Measurements from ENCODE around the gene CCDC85A.

Gene CCDC85A

GRCh38 chr2:56372071-56372656 is 188.4 kb downstream of the CCDC85A start:
- no peak for TF ChIP-seq ISL1 (CRISPR knock-in tag; IDR thresholded peaks at IDR 0.05)
- no peak for TF ChIP-seq CREB5 (CRISPR knock-in tag; IDR thresholded peaks at IDR 0.05; ENCODE audit: low read depth)
- TF ChIP-seq OSR1 (CRISPR knock-in tag; IDR thresholded peaks at IDR 0.05) = no peak
- TF ChIP-seq POU6F1 (CRISPR knock-in tag; IDR thresholded peaks at IDR 0.05; ENCODE audit: borderline replicate concordance, low read depth) = no peak

GRCh38 chr2:56375251-56375650 is 191.5 kb downstream of the CCDC85A start:
- TF ChIP-seq RARB (CRISPR knock-in tag; IDR thresholded peaks at IDR 0.05) = no peak
- no peak for TF ChIP-seq SNAI2 (CRISPR knock-in tag; IDR thresholded peaks at IDR 0.05)
- no peak for TF ChIP-seq PATZ1 (CRISPR knock-in tag; IDR thresholded peaks at IDR 0.05; ENCODE audit: borderline replicate concordance)
- TF ChIP-seq ARNTL (CRISPR knock-in tag; IDR thresholded peaks at IDR 0.05; ENCODE audit: borderline replicate concordance, low read depth) = no peak
- TF ChIP-seq TSHZ2 (CRISPR knock-in tag; IDR thresholded peaks at IDR 0.05) = no peak
- TF ChIP-seq POU6F1 (CRISPR knock-in tag; IDR thresholded peaks at IDR 0.05; ENCODE audit: borderline replicate concordance, low read depth) = no peak
- TF ChIP-seq ZFP3 (CRISPR knock-in tag; IDR thresholded peaks at IDR 0.05) = no peak
- no peak for ATAC-seq

More at GRCh38 chr2:56372071-56372656, 188.4 kb downstream of the CCDC85A start:
- ATAC-seq = peak; percentile 59

GRCh38 chr2:56376699-56377665 is 193.2 kb downstream of the CCDC85A start:
- no peak for TF ChIP-seq ZNF70 (CRISPR knock-in tag; IDR thresholded peaks at IDR 0.05)
- TF ChIP-seq CREB5 (CRISPR knock-in tag; IDR thresholded peaks at IDR 0.05; ENCODE audit: low read depth) = no peak
- TF ChIP-seq TSHZ2 (CRISPR knock-in tag; IDR thresholded peaks at IDR 0.05) = no peak
- TF ChIP-seq GLIS3 (CRISPR knock-in tag; IDR thresholded peaks at IDR 0.05) = no peak
- no peak for TF ChIP-seq RARB (CRISPR knock-in tag; IDR thresholded peaks at IDR 0.05)
- peak; percentile 77 for ATAC-seq

Measured in SK-N-SH treated with all-trans-retinoic acid at 6 μM for 48 hours (cell line).